GM15510 (cell line): Measurements from ENCODE around the gene SAMD4A.

ENCODE experiments used
- POLR2A ChIP-seq: IDR thresholded peaks from 3 replicates; pipeline ENCODE4 v1.6.1; 2011; ENCODE audit warnings: borderline replicate concordance; ENCODE audit not compliant: insufficient read length; ENCODE audit errors: extremely low read depth

Gene SAMD4A

GRCh38 chr14:54702014-54702491, 135.1 kb downstream of the SAMD4A start:
- no peak for TF ChIP-seq POLR2A

- TF ChIP-seq POLR2A, result no peak
Measured at GRCh38 chr14:54702492-54702891, 135.6 kb downstream of the SAMD4A start.

GRCh38 chr14:54703082-54703481, 136.2 kb downstream of the SAMD4A start:
- TF ChIP-seq POLR2A, result no peak

- TF ChIP-seq POLR2A, result no peak
Measured at GRCh38 chr14:54703724-54704123, 136.8 kb downstream of the SAMD4A start.

- no peak for TF ChIP-seq POLR2A
Measured at GRCh38 chr14:54704768-54705167, 137.8 kb downstream of the SAMD4A start.

GRCh38 chr14:54706769-54707168, 139.8 kb downstream of the SAMD4A start:
- no peak for TF ChIP-seq POLR2A

- TF ChIP-seq POLR2A, result no peak
Measured at GRCh38 chr14:54708161-54708560, 141.2 kb downstream of the SAMD4A start.

GRCh38 chr14:54708982-54709381, 142.1 kb downstream of the SAMD4A start:
- no peak for TF ChIP-seq POLR2A

GRCh38 chr14:54709444-54709843, 142.5 kb downstream of the SAMD4A start:
- no peak for TF ChIP-seq POLR2A

- TF ChIP-seq POLR2A, result no peak
Measured at GRCh38 chr14:54709867-54710266, 142.9 kb downstream of the SAMD4A start.

- no peak for TF ChIP-seq POLR2A
Measured at GRCh38 chr14:54711312-54711711, 144.4 kb downstream of the SAMD4A start.

GRCh38 chr14:54711812-54712464, 145.0 kb downstream of the SAMD4A start:
- no peak for TF ChIP-seq POLR2A

GRCh38 chr14:54712465-54713200, 145.7 kb downstream of the SAMD4A start:
- no peak for TF ChIP-seq POLR2A

GRCh38 chr14:54713379-54713778, 146.5 kb downstream of the SAMD4A start:
- TF ChIP-seq POLR2A, result no peak

- no peak for TF ChIP-seq POLR2A
Measured at GRCh38 chr14:54715239-54715638, 148.3 kb downstream of the SAMD4A start.

- TF ChIP-seq POLR2A, result no peak
Measured at GRCh38 chr14:54715811-54716210, 148.9 kb downstream of the SAMD4A start.

- TF ChIP-seq POLR2A, result no peak
Measured at GRCh38 chr14:54716862-54717261, 149.9 kb downstream of the SAMD4A start.

- TF ChIP-seq POLR2A, result no peak
Measured at GRCh38 chr14:54718046-54718445, 151.1 kb downstream of the SAMD4A start.
